GM12878 (cell line): Measurements from ENCODE around the gene LTB. TPM values are rescaled to one million over a fixed set of nuclear protein-coding genes. Genes with fewer than 3 reads are reported as not detected.
A peak's percentile ranks its signal among the peaks of the same experiment; 100 is the strongest.

ENCODE experiments used
- CHD1 ChIP-seq: IDR thresholded peaks from 2 replicates; pipeline ENCODE4 v1.6.1; 2012; ENCODE audit warnings: low read depth, low read length, improper control_type of control experiment
- CHD2 ChIP-seq: IDR thresholded peaks from 2 replicates; pipeline ENCODE4 v1.6.1; 2011; ENCODE audit warnings: low read depth, low read length, improper control_type of control experiment, borderline replicate concordance
- CREM ChIP-seq: IDR thresholded peaks from 2 replicates; pipeline ENCODE4 v1.6.1; 2014; ENCODE audit warnings: antibody characterized with exemption, low read depth
- DPF2 ChIP-seq: fragments of 450-650 bp; IDR thresholded peaks from 2 replicates; pipeline ENCODE4 v1.6.1; 2017; ENCODE audit warnings: mild to moderate bottlenecking
- E4F1 ChIP-seq: fragments of 450-650 bp; IDR thresholded peaks from 2 replicates; pipeline ENCODE4 v1.6.1; 2018; ENCODE audit warnings: borderline replicate concordance, mild to moderate bottlenecking; ENCODE audit not compliant: partially characterized antibody
- FOXM1 ChIP-seq: IDR thresholded peaks from 2 replicates; pipeline ENCODE4 v1.6.1; 2012; ENCODE audit warnings: low read depth, mild to moderate bottlenecking, inconsistent platforms, low read length, moderate library complexity
- HDAC6 ChIP-seq: fragments of 200-600 bp; sonication (generic); IDR thresholded peaks from one replicate; pipeline ENCODE4 v1.8.0; 2017; ENCODE audit warnings: antibody characterized with exemption; ENCODE audit not compliant: unreplicated experiment
- IRF4 ChIP-seq: IDR thresholded peaks from 2 replicates; pipeline ENCODE4 v1.6.1; 2011; ENCODE audit warnings: low read depth, low read length
- MEF2A ChIP-seq: IDR thresholded peaks from 2 replicates; pipeline ENCODE4 v1.6.1; 2011; ENCODE audit warnings: low read depth, mild to moderate bottlenecking, low read length, moderate library complexity; ENCODE audit not compliant: insufficient read depth
- MEF2B ChIP-seq: fragments of 450-650 bp; IDR thresholded peaks from 2 replicates; pipeline ENCODE4 v1.6.1; 2018; ENCODE audit warnings: mild to moderate bottlenecking, moderate library complexity; ENCODE audit not compliant: partially characterized antibody, poor library complexity, severe bottlenecking
- NFIC ChIP-seq: IDR thresholded peaks from 2 replicates; pipeline ENCODE4 v1.6.1; 2012; ENCODE audit warnings: low read depth, mild to moderate bottlenecking, inconsistent platforms, low read length, moderate library complexity
- NFYB ChIP-seq: IDR thresholded peaks from 2 replicates; pipeline ENCODE4 v1.6.1; 2011; ENCODE audit warnings: low read depth, mild to moderate bottlenecking, low read length, improper control_type of control experiment, moderate library complexity; ENCODE audit not compliant: insufficient read depth
- PKNOX1 ChIP-seq: fragments of 450-650 bp; IDR thresholded peaks from 2 replicates; pipeline ENCODE4 v1.6.1; 2016; ENCODE audit warnings: mild to moderate bottlenecking
- POLR2A ChIP-seq: IDR thresholded peaks from 2 replicates; pipeline ENCODE4 v1.6.1; 2011; ENCODE audit warnings: low read depth, mild to moderate bottlenecking, low read length
- POLR2AphosphoS5 ChIP-seq: IDR thresholded peaks from 2 replicates; pipeline ENCODE4 v1.6.1; 2011; ENCODE audit warnings: mild to moderate bottlenecking, low read length, inconsistent platforms
- ZBED1 ChIP-seq: IDR thresholded peaks from 2 replicates; pipeline ENCODE4 v1.6.1; 2016; ENCODE audit warnings: borderline replicate concordance
- ZBTB11 ChIP-seq: fragments of 450-650 bp; formaldehyde crosslinking; IDR thresholded peaks from 2 replicates; pipeline ENCODE4 v1.5.0; 2022; ENCODE audit warnings: mild to moderate bottlenecking, missing genetic modification characterization
- ZBTB40 ChIP-seq: fragments of 450-650 bp; IDR thresholded peaks from 2 replicates; pipeline ENCODE4 v1.6.1; 2016; ENCODE audit warnings: mild to moderate bottlenecking, moderate library complexity, borderline replicate concordance
- polyA plus RNA-seq, 11 experiments: library from polyadenylated mRNA; depleted of rRNA in 4 of 11; unstranded in 6 of 11; stranded (reverse) in 5 of 11; fragments of >200 nt; fragmentation: Nextera tagmentation in 4 of 11; fragmentation: Illumina TruSeq in 1 of 11; extraction: Ambion mirVana in 4 of 11; extraction: Trizol in 1 of 11; gene quantifications; 1 replicate in 1 of 11; 2 replicates in 10 of 11; pipeline versions ENCODE4 v1.2.1 to v1.2.3, GENCODE V29; 2011 to 2016; ENCODE audit warnings: inconsistent platforms in 2 of 11, missing spikeins in 2 of 11, low read depth in 1 of 11
- total RNA-seq, 4 experiments: library from RNA; depleted of rRNA in 3 of 4; stranded (reverse); fragments of >200 nt in 3 of 4; fragmentation: Illumina TruSeq in 1 of 4; extraction: Trizol in 1 of 4; gene quantifications; 2 replicates each; pipeline versions ENCODE4 v1.2.1 to v1.2.3, GENCODE V29; 2013 to 2021

Gene LTB
- total and polyA plus RNA-seq, 10 of the 15 experiments (the other 5 are each of a cell fraction or from before 2014, with no cell fraction given), result 0.71 to 74.3 (median 20.0) TPM

GRCh38 chr6:31576897-31577578 lies 5.2 kb downstream of the LTB start (continued):
- TF ChIP-seq ZBTB11 (CRISPR knock-in tag), result 0 out of 2 replicates have a peak, but pooled peaks have one; percentile 23
- peak; percentile 77 for TF ChIP-seq POLR2AphosphoS5
- TF ChIP-seq NFIC, result no peak
- TF ChIP-seq POLR2A, result peak; percentile 70
- TF ChIP-seq CHD1, result no peak
- TF ChIP-seq CREM, result peak; percentile 33; the same call in 1 of the 2 replicates
- peak; percentile 29; the same call in 1 of the 2 replicates for TF ChIP-seq IRF4
- TF ChIP-seq MEF2B, result no peak
- no peak for TF ChIP-seq CHD2
- TF ChIP-seq DPF2, result peak; percentile 54; the same call in 1 of the 2 replicates
- no peak for TF ChIP-seq MEF2A
- no peak for TF ChIP-seq HDAC6
- no peak for TF ChIP-seq E4F1
- peak; percentile 74; the same call in 1 of the 2 replicates for TF ChIP-seq ZBTB40
- TF ChIP-seq NFYB, result peak; percentile 46; the same call in 1 of the 2 replicates
- peak; percentile 87 for TF ChIP-seq PKNOX1
- no peak for TF ChIP-seq ZBED1
- TF ChIP-seq FOXM1, result no peak
